ENCODE results near the gene MAGI3. TPM values are rescaled to one million over a fixed set of nuclear protein-coding genes. Genes with fewer than 3 reads are reported as not detected.
"Not testable (repeated sequence)": the region's sequence is repeated elsewhere in the genome, so short reads cannot be mapped to it uniquely, and the experiment has no call there.

The MAGI3 gene
- total RNA-seq, 1 donor from 2014 or later = 13.0 TPM

GRCh38 chr1:113415310-113416070 lies 25.2 kb downstream of the MAGI3 start:
- Histone ChIP-seq H3K27ac (ENCODE audit: low read depth, low read length) (no peak overlapping the region), H3K36me3 (ENCODE audit: control insufficient read depth in 3 of 3, insufficient read depth in 3 of 3, low read length in 3 of 3) (no peaks in the 10 kb centered on the region), H3K9me3 (ENCODE audit: control insufficient read depth in 3 of 3, low read length in 3 of 3) (no peaks in the 10 kb centered on the region), H3K4me1 (ENCODE audit: control insufficient read depth in 3 of 3, insufficient read depth in 3 of 3, low read length in 3 of 3) (no peaks in the 10 kb centered on the region), H3K4me3 (ENCODE audit: low read length in 3 of 3) (no peak overlapping the region), H3K9ac (ENCODE audit: low read depth in 1 of 3, low read length in 3 of 3) (no peak overlapping the region), H3K27me3 (ENCODE audit: control insufficient read depth in 3 of 3, insufficient read depth in 3 of 3, low read length in 3 of 3) (no peaks in the 10 kb centered on the region)

DNA sequence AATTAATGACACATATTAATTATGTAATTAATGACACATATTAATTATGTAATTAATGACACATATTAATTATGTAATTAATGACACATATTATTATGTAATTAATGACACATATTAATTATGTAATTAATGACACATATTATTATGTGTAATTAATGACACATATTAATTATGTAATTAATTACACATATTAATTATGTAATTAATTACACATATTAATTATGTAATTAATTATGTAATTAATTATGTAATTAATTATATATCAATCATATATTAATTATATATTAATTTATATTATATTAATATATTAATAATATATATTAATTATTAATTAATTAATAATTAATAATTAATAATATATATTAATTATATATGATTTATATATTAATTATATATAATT lies 25.8 kb downstream of the MAGI3 start:
- H3K27me3 ChIP-seq (ENCODE audit: control insufficient read depth in 3 of 3, insufficient read depth in 3 of 3, low read length in 3 of 3); H3K36me3 ChIP-seq (ENCODE audit: control insufficient read depth in 3 of 3, insufficient read depth in 3 of 3, low read length in 3 of 3); H3K4me3 ChIP-seq (ENCODE audit: low read length in 3 of 3); H3K9me3 ChIP-seq (ENCODE audit: control insufficient read depth in 3 of 3, low read length in 3 of 3); H3K27ac ChIP-seq (ENCODE audit: low read depth, low read length); H3K9ac ChIP-seq (ENCODE audit: low read depth in 1 of 3, low read length in 3 of 3); H3K4me1 ChIP-seq (ENCODE audit: control insufficient read depth in 3 of 3, insufficient read depth in 3 of 3, low read length in 3 of 3): not testable (repeated sequence)

DNA sequence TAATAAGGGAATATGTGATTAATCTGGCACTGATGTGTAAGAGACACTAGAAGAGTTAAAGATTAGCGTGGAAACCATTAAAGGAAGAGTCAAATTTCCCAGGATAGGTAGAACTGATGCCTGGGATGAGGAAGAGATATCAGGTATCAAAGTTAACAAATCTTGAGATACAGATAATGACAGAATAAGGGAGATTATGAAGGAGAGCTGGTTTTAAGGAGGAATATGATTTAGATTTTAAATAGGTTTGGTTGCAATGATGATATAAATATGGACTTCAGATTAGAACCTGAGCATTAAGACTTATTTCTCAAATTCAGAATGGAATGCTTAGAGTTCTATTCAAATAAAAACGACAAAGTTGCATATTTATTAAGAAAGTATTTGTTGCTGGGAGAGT lies 26.2 kb downstream of the MAGI3 start:
- Histone ChIP-seq H3K9ac (ENCODE audit: low read depth in 1 of 3, low read length in 3 of 3) (no peak overlapping the region), H3K36me3 (ENCODE audit: control insufficient read depth in 3 of 3, insufficient read depth in 3 of 3, low read length in 3 of 3) (no peaks in the 10 kb centered on the region), H3K4me3 (ENCODE audit: low read length in 3 of 3) (no peak overlapping the region), H3K4me1 (ENCODE audit: control insufficient read depth in 3 of 3, insufficient read depth in 3 of 3, low read length in 3 of 3) (no peaks in the 10 kb centered on the region), H3K9me3 (ENCODE audit: control insufficient read depth in 3 of 3, low read length in 3 of 3) (no peaks in the 10 kb centered on the region), H3K27ac (ENCODE audit: low read depth, low read length) (no peak overlapping the region), H3K27me3 (ENCODE audit: control insufficient read depth in 3 of 3, insufficient read depth in 3 of 3, low read length in 3 of 3) (no peaks in the 10 kb centered on the region)

- H3K36me3 ChIP-seq (ENCODE audit: control insufficient read depth in 3 of 3, insufficient read depth in 3 of 3, low read length in 3 of 3) = no peaks in the 10 kb centered on the region
- H3K4me3 ChIP-seq (ENCODE audit: low read length in 3 of 3) = no peak overlapping the region
- H3K4me1 ChIP-seq (ENCODE audit: control insufficient read depth in 3 of 3, insufficient read depth in 3 of 3, low read length in 3 of 3) = no peaks in the 10 kb centered on the region
- H3K27ac ChIP-seq (ENCODE audit: low read depth, low read length) = no peak overlapping the region
- no peaks in the 10 kb centered on the region for H3K27me3 ChIP-seq (ENCODE audit: control insufficient read depth in 3 of 3, insufficient read depth in 3 of 3, low read length in 3 of 3)
- H3K9me3 ChIP-seq (ENCODE audit: control insufficient read depth in 3 of 3, low read length in 3 of 3) = no peaks in the 10 kb centered on the region
- no peak overlapping the region for H3K9ac ChIP-seq (ENCODE audit: low read depth in 1 of 3, low read length in 3 of 3)
These were observed 32.2 kb downstream of the MAGI3 start for GRCh38 chr1:113422315-113423068.

GRCh38 chr1:113423826-113424225 lies 33.5 kb downstream of the MAGI3 start:
- Histone ChIP-seq H3K27me3 (ENCODE audit: control insufficient read depth in 3 of 3, insufficient read depth in 3 of 3, low read length in 3 of 3) (no peaks in the 10 kb centered on the region), H3K27ac (ENCODE audit: low read depth, low read length) (no peak overlapping the region), H3K9me3 (ENCODE audit: control insufficient read depth in 3 of 3, low read length in 3 of 3) (no peaks in the 10 kb centered on the region), H3K9ac (ENCODE audit: low read depth in 1 of 3, low read length in 3 of 3) (no peak overlapping the region), H3K36me3 (ENCODE audit: control insufficient read depth in 3 of 3, insufficient read depth in 3 of 3, low read length in 3 of 3) (no peaks in the 10 kb centered on the region), H3K4me3 (ENCODE audit: low read length in 3 of 3) (no peak overlapping the region), H3K4me1 (ENCODE audit: control insufficient read depth in 3 of 3, insufficient read depth in 3 of 3, low read length in 3 of 3) (no peaks in the 10 kb centered on the region)

DNA sequence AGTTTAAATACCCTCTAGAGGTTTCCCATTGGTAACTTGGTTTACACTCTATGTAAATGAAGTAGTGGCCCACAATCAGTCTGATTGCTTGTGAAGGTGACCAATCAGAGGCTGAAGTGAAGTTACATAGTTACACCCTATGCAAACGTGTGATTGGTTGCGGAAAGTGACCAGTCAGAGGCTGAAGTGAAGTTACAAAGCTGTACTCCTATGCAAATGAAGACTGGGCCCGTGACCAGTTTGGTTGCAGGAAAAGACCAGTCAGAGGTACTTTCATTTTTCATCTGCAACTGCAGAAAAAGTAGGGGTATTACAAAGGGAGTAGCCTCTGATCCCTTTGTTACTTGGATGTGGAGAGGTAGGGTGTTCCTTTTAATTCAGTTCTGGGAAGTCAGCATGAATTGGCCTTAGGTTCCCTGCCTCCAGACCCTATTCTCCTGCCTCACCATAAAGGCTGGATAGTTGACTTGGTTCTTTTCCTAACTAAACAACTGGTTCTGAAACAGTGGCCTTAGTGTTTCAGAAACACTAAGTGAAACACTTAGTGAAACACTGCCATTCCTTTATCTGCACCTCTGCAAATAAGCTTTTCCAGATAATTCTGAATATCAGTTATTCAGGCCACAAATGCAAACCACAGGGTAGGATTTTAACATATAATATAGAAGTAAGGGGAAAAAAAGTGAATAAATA lies 39.3 kb downstream of the MAGI3 start:
- no peaks in the 10 kb centered on the region for H3K36me3 ChIP-seq (ENCODE audit: control insufficient read depth in 3 of 3, insufficient read depth in 3 of 3, low read length in 3 of 3)
- H3K9me3 ChIP-seq (ENCODE audit: control insufficient read depth in 3 of 3, low read length in 3 of 3) = no peaks in the 10 kb centered on the region
- H3K27me3 ChIP-seq (ENCODE audit: control insufficient read depth in 3 of 3, insufficient read depth in 3 of 3, low read length in 3 of 3) = no peaks in the 10 kb centered on the region
- no peak overlapping the region for H3K4me3 ChIP-seq (ENCODE audit: low read length in 3 of 3)
- no peak overlapping the region for H3K9ac ChIP-seq (ENCODE audit: low read depth in 1 of 3, low read length in 3 of 3)
- no peak overlapping the region for H3K27ac ChIP-seq (ENCODE audit: low read depth, low read length)
- H3K4me1 ChIP-seq (ENCODE audit: control insufficient read depth in 3 of 3, insufficient read depth in 3 of 3, low read length in 3 of 3) = no peaks in the 10 kb centered on the region

GRCh38 chr1:113433184-113433583 lies 42.9 kb downstream of the MAGI3 start:
- H3K9ac ChIP-seq (ENCODE audit: low read depth in 1 of 3, low read length in 3 of 3) = no peak overlapping the region
- H3K9me3 ChIP-seq (ENCODE audit: control insufficient read depth in 3 of 3, low read length in 3 of 3) = no peaks in the 10 kb centered on the region
- H3K4me3 ChIP-seq (ENCODE audit: low read length in 3 of 3) = no peak overlapping the region
- H3K36me3 ChIP-seq (ENCODE audit: control insufficient read depth in 3 of 3, insufficient read depth in 3 of 3, low read length in 3 of 3) = no peaks in the 10 kb centered on the region
- H3K27ac ChIP-seq (ENCODE audit: low read depth, low read length) = no peak overlapping the region
- H3K4me1 ChIP-seq (ENCODE audit: control insufficient read depth in 3 of 3, insufficient read depth in 3 of 3, low read length in 3 of 3) = no peaks in the 10 kb centered on the region
- H3K27me3 ChIP-seq (ENCODE audit: control insufficient read depth in 3 of 3, insufficient read depth in 3 of 3, low read length in 3 of 3) = no peaks in the 10 kb centered on the region

DNA sequence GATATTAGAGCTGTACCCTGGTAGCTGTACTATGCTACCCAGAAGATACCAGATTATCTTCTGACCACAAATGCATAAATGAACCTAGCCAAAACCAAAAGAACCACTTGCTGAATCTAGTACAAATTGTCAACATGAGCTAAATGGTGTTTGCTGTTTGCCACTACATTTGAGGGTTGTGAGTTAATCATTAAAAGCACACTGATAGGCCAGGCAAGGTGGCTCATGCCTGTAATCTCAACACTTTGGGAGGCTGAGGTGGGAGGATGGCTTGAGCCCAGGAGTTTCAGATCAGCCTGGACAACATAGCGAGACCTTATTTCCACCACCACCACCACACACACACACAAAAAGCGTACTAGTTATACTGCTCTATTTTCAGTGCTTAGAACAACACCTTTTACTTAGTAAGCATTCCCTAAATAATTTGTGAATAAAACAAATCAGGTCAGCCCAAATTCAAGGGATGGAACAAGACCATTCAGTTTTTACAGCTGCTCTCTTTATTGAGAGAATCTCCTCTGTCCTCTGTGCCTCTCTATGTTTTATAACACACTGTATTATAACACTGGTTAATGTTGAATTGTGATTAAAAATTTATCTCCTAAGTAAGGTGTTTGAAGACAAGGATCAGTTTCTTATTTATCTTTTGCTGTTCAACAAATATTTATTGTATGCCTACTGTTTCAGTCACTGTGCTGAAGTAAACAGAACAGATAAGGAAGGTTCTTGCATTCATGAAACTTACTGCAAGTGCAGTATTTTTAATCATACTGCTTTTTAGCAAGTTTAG lies 44.0 kb downstream of the MAGI3 start:
- Histone ChIP-seq H3K36me3 (ENCODE audit: control insufficient read depth in 3 of 3, insufficient read depth in 3 of 3, low read length in 3 of 3) (no peaks in the 10 kb centered on the region), H3K4me3 (ENCODE audit: low read length in 3 of 3) (no peak overlapping the region), H3K4me1 (ENCODE audit: control insufficient read depth in 3 of 3, insufficient read depth in 3 of 3, low read length in 3 of 3) (no peaks in the 10 kb centered on the region), H3K27me3 (ENCODE audit: control insufficient read depth in 3 of 3, insufficient read depth in 3 of 3, low read length in 3 of 3) (no peaks in the 10 kb centered on the region), H3K9me3 (ENCODE audit: control insufficient read depth in 3 of 3, low read length in 3 of 3) (no peaks in the 10 kb centered on the region), H3K27ac (ENCODE audit: low read depth, low read length) (no peak overlapping the region), H3K9ac (ENCODE audit: low read depth in 1 of 3, low read length in 3 of 3) (no peak overlapping the region)

GRCh38 chr1:113434874-113435175 lies 44.5 kb downstream of the MAGI3 start:
- no peaks in the 10 kb centered on the region for H3K27me3 ChIP-seq (ENCODE audit: control insufficient read depth in 3 of 3, insufficient read depth in 3 of 3, low read length in 3 of 3)
- H3K36me3 ChIP-seq (ENCODE audit: control insufficient read depth in 3 of 3, insufficient read depth in 3 of 3, low read length in 3 of 3) = no peaks in the 10 kb centered on the region
- H3K27ac ChIP-seq (ENCODE audit: low read depth, low read length) = no peak overlapping the region
- H3K9ac ChIP-seq (ENCODE audit: low read depth in 1 of 3, low read length in 3 of 3) = no peak overlapping the region
- H3K4me1 ChIP-seq (ENCODE audit: control insufficient read depth in 3 of 3, insufficient read depth in 3 of 3, low read length in 3 of 3) = no peaks in the 10 kb centered on the region
- no peaks in the 10 kb centered on the region for H3K9me3 ChIP-seq (ENCODE audit: control insufficient read depth in 3 of 3, low read length in 3 of 3)
- H3K4me3 ChIP-seq (ENCODE audit: low read length in 3 of 3) = no peak overlapping the region
